PC-3 (cell line): ENCODE measurements around the gene ZNF132. TPM values are rescaled to one million over a fixed set of nuclear protein-coding genes. Genes with fewer than 3 reads are reported as not detected.

Experiments used
- ATAC-seq: fragments of 200-7000 bp; cut with Tn5 transposase; 2 replicates; pipeline ENCODE4 v1.9.1; 2020; ENCODE audit warnings: mild to moderate bottlenecking, moderate library complexity
- BruUV-seq: library from RNA; stranded (reverse); fragments of 400-500 nt; replicated peaks from 2 replicates; lab custom pipeline; 2021; lab: Mats Ljungman, UMichigan
- CTCF ChIA-PET: fragments of 300-600 bp; sonication (Branson Sonifier 250); formaldehyde crosslinking; loops from one replicate; lab custom pipeline; 2022; ENCODE audit warnings: antibody characterized with exemption; lab: Charles Lee
- POLR2A ChIA-PET: fragments of 300-600 bp; sonication (Branson Sonifier 250); formaldehyde crosslinking; loops from one replicate; lab custom pipeline; 2022; ENCODE audit warnings: antibody characterized with exemption; ENCODE audit not compliant: unreplicated experiment; lab: Charles Lee
- DNase-seq: peaks from one replicate; pipeline ENCODE4 v3.0.0-alpha.2; 2015
- H2AFZ ChIP-seq: fragments of 300-600 bp; sonication (generic); 2 replicates; pipeline ENCODE4 v1.6.0; 2016; ENCODE audit warnings: antibody characterized with exemption, low read length
- H3F3A ChIP-seq: fragments of 300-600 bp; sonication (generic); one replicate; pipeline ENCODE4 v1.6.0; 2017; ENCODE audit warnings: antibody characterized with exemption, low read length, control low read depth, mild to moderate bottlenecking; ENCODE audit not compliant: unreplicated experiment
- H3K27ac ChIP-seq: fragments of 300-600 bp; sonication (generic); 2 replicates; pipeline ENCODE4 v1.5.1; 2016; ENCODE audit warnings: mild to moderate bottlenecking, low read length
- H3K27me3 ChIP-seq: fragments of 300-600 bp; sonication (generic); 2 replicates; pipeline ENCODE4 v1.6.1; 2016; ENCODE audit warnings: low read length, mixed read lengths
- H3K36me3 ChIP-seq: fragments of 300-600 bp; sonication (generic); 2 replicates; pipeline ENCODE4 v1.6.1; 2016; ENCODE audit warnings: low read depth, mixed run types, low read length, mixed read lengths
- H3K4me1 ChIP-seq: fragments of 300-600 bp; sonication (generic); 2 replicates; pipeline ENCODE4 v1.5.1; 2016; ENCODE audit warnings: low read length; ENCODE audit not compliant: insufficient read depth
- H3K4me2 ChIP-seq: fragments of 300-600 bp; sonication (generic); 2 replicates; pipeline ENCODE4 v1.6.0; 2016; ENCODE audit warnings: low read length
- H3K4me3 ChIP-seq: fragments of 300-600 bp; sonication (generic); 2 replicates; pipeline ENCODE4 v1.5.1; 2016; ENCODE audit warnings: mild to moderate bottlenecking, low read length, mixed read lengths
- H3K79me2 ChIP-seq: fragments of 300-600 bp; sonication (generic); 2 replicates; pipeline ENCODE4 v1.6.1; 2017; ENCODE audit warnings: low read length, mixed read lengths
- H3K9ac ChIP-seq: fragments of 300-600 bp; sonication (generic); 2 replicates; pipeline ENCODE4 v1.6.0; 2016; ENCODE audit warnings: mild to moderate bottlenecking, low read length
- H3K9me2 ChIP-seq: fragments of 300-600 bp; sonication (generic); replicated peaks from 2 replicates; pipeline ENCODE4 v1.6.1; 2016; ENCODE audit warnings: mixed run types, low read length, mixed read lengths
- H3K9me3 ChIP-seq: fragments of 300-600 bp; sonication (generic); 2 replicates; pipeline ENCODE4 v1.6.1; 2016; ENCODE audit warnings: low read length, mixed read lengths
- H4K20me1 ChIP-seq: fragments of 300-600 bp; sonication (generic); 2 replicates; pipeline ENCODE4 v1.6.1; 2016; ENCODE audit warnings: low read length, mixed read lengths
- CTCF ChIP-seq: fragments of 300-600 bp; sonication (generic); conservative IDR thresholded peaks from 2 replicates; pipeline ENCODE4 v1.5.1; 2017; ENCODE audit warnings: antibody characterized with exemption, low read depth, mild to moderate bottlenecking, low read length
- EZH2 ChIP-seq: fragments of 300-600 bp; sonication (generic); IDR thresholded peaks from one replicate; pipeline ENCODE4 v1.6.1; 2017; ENCODE audit warnings: antibody characterized with exemption, mild to moderate bottlenecking, low read length; ENCODE audit not compliant: unreplicated experiment
- EZH2phosphoT487 ChIP-seq: fragments of 300-600 bp; sonication (generic); IDR thresholded peaks from 2 replicates; pipeline ENCODE4 v1.6.1; 2018; ENCODE audit warnings: mild to moderate bottlenecking, antibody characterized with exemption, low read length, borderline replicate concordance
- intact Hi-C: fragments of 100-400 bp; cut with micrococcal nuclease; formaldehyde crosslinking; loops from 2 replicates; pipeline ENCODE4 v1.9.0; 2023
- total RNA-seq: library from RNA; depleted of rRNA; stranded (reverse); fragments of >200 nt; gene quantifications from 2 replicates; pipeline ENCODE4 v1.2.3, GENCODE V29; 2014

Gene ZNF132
- total RNA-seq, 1 experiment from 2014 or later = not detected

- H3K9ac ChIP-seq = peak within 1 kb of the TSS; percentile 82
- no peaks in the 10 kb centered on the region for H3K27me3 ChIP-seq
- ATAC-seq = peak; percentile 94
- ChIA-PET POLR2A (interaction anchor here (0.6 kb wide), 1 partner anchor 130 kb away, joined by 3 read pairs; no protein-coding TSS in a partner anchor), CTCF (no interaction called here)
- H3K79me2 ChIP-seq = peaks cover 36% of the 10 kb centered on the region
- H3K36me3 ChIP-seq = no peaks in the 10 kb centered on the region
- H3K4me2 ChIP-seq = peak within 1 kb of the TSS; percentile 97
- H3K27ac ChIP-seq = 0 out of 2 replicates have a peak within 1 kb of the TSS, but pooled peaks have one; percentile 0
- no peaks in the 10 kb centered on the region for H3K9me3 ChIP-seq
- no peaks in the 10 kb centered on the region for H4K20me1 ChIP-seq
- H3K4me1 ChIP-seq = peaks cover 17% of the 10 kb centered on the region
- no peaks in the 10 kb centered on the region for H3K9me2 ChIP-seq
- DNase-seq = peak; percentile 96
- H2AFZ ChIP-seq = peak within 1 kb of the TSS; percentile 96
- BruUV-seq = no TSS peak
- TF ChIP-seq CTCF (peak; percentile 53; the same call in 1 of the 2 replicates), EZH2phosphoT487 (no peak)
- H3F3A ChIP-seq = no peaks in the 10 kb centered on the region
- intact Hi-C loops = loop anchor here (1.0 kb wide), 2 partner anchors 43 to 59 kb away; partner anchors contain the start of genes ZNF324 and ZNF324B
- H3K4me3 ChIP-seq = peak within 1 kb of the TSS; percentile 78
These were observed 31.6 kb downstream of the ZNF132 start, which contains the start of gene ZNF584 for GRCh38 chr19:58408152-58409009. Gene ZNF584 (plus strand): TSS chr19:58408649. CDS start chr19:58409148, 499 bp downstream.

GRCh38 chr19:58407658-58408151 is 32.2 kb downstream of the ZNF132 start:
- CTCF ChIA-PET = no interaction called here
- H3K79me2 ChIP-seq = peaks cover 36% of the 10 kb centered on the region
- DNase-seq = no peak

More at GRCh38 chr19:58407658-58408151, 32.2 kb downstream of the ZNF132 start:
- Histone ChIP-seq H3K4me2 (peak overlapping the region; percentile 97), H3K36me3 (no peaks in the 10 kb centered on the region), H3K4me3 (peak overlapping the region; percentile 78), H3K27me3 (no peaks in the 10 kb centered on the region), H3K9me3 (no peaks in the 10 kb centered on the region), H3F3A (no peaks in the 10 kb centered on the region), H3K9ac (peak overlapping the region; percentile 82), H3K4me1 (peaks cover 17% of the 10 kb centered on the region), H3K9me2 (no peaks in the 10 kb centered on the region), H3K27ac (0 out of 2 replicates have a peak overlapping the region, but pooled peaks have one; percentile 0), H4K20me1 (no peaks in the 10 kb centered on the region), H2AFZ (peak overlapping the region; percentile 96)
- BruUV-seq = TSS peak; percentile 82
- intact Hi-C loops = loop anchor here (1.0 kb wide), 1 partner anchor 60 kb away; the partner anchor contains the start of gene ZNF324
- TF ChIP-seq EZH2phosphoT487 (no peak), CTCF (no peak), EZH2 (no peak)
- POLR2A ChIA-PET = no interaction called here
- ATAC-seq = peak; percentile 4
